NK-92 (cell line): ENCODE measurements around the gene KATNAL2.

Source experiments
- DNase-seq: peaks from one replicate; lab custom pipeline; 2025; ENCODE audit not compliant: unreplicated experiment; lab: John Stamatoyannopoulos, UW

The KATNAL2 gene

GRCh38 chr18:46917108-46917802 lies at the start of gene KATNAL2, which contains the start of gene PIAS2:
KATNAL2 (plus strand) TSS chr18:46917602; CDS start chr18:46946873, 29,271 bp downstream.
PIAS2 (minus strand) TSS chr18:46917507; CDS start chr18:46917345, 162 bp downstream.
- DNase-seq = no peak

- DNase-seq = no peak
Measured at GRCh38 chr18:46868169-46868921, 49.1 kb upstream of the KATNAL2 start.

- no peak for DNase-seq
Measured at GRCh38 chr18:46877329-46877987, 39.9 kb upstream of the KATNAL2 start.

- no peak for DNase-seq
Measured at GRCh38 chr18:46883180-46883579, 34.2 kb upstream of the KATNAL2 start.

- DNase-seq = no peak
Measured at GRCh38 chr18:46886893-46887292, 30.5 kb upstream of the KATNAL2 start.

DNA sequence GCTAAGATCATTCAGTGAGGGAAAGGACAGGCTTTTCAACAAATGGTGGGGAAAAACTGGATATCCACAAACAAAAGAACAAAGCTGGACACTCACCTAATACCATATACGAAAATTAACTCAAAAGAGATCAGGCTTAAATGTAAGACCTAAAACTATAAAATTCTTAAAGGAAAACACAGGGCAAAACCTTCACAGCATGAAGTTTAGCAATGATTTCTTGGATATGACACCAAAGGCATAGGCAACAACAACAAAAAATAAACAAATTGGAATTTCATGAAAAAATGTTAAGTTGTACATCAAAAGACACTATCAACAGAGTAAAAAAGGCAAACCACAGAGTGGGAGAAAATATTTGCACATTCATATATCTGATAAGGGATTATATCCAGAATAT lies 28.4 kb upstream of the KATNAL2 start:
- DNase-seq = no peak

DNA sequence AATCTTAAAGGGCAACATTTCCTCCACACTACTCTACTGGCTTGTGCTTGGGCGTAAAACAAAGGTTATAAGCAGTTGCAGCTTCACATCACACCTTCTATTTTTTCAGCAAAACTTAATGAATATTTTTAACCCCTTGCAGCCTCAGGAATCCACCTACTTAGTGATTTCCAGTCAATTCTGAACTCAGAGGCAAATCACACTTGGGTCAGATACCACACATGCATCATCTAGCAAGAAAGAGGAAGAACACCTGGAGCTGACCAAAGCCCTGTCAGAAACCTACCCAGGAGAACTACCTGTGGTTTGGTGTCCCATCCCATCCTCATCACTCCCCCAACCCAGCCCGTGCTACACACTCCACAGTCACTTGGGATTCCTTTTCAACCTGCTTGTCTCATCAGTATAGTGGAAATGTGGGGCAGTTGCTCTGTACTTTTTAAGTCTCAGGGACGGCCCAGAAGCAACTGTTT lies 25.6 kb upstream of the KATNAL2 start:
- DNase-seq = no peak

DNA sequence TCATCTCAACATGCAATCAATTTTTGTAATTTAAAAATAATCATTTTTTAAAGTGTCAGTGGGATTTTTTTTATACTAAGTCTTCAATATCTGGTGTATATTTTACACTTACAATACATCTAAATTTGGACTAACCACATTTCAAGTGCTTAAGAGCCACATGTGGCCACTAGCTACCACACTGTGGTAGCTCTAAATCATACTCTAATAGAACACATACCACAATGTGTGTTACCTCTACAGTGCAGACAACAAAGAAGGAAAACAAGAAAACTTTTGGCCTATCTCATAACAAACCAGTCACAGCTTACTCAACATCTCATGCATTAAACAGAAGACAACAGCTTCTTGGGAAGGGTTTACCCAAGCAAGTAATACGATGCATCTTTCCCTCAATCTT lies 24.6 kb upstream of the KATNAL2 start:
- no peak for DNase-seq

DNA sequence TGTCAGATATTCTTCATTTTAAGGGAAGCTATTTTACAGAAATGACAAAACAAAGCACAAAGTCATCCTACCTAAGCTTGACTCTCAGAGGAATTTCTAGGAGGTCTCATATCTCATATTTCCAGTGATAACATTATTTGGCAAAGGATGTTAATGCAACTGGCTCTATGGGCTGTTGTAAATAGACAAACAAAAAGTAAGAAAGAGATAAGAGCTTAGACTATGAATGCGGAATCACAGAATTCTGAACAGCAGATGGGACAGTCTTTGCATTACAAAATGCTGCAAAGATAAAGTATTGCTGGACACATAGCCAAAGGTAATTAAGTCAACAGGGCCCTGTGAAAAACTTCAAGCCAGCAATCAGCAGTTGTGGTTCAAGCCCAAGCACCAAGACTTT lies 24.0 kb upstream of the KATNAL2 start:
- DNase-seq = no peak

DNA sequence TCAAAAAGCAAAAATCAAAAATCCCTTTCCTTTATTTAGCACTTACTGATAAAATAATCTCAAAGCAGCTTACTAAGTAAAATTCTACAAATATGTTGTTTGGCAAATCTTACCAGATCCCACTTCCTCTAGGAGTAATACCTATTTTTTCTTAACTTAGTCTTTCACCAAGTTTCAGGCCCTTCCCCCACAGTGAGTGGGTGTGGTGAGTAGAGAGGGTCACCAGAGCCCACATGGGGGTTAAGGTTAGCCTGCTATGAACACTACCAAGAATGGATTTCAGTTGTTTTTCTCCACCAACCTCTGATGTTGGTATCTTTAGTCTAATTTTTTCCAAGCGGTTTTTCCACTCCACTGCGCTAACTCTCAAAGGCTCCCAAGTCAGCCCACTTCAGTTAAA lies 23.3 kb upstream of the KATNAL2 start:
- no peak for DNase-seq

DNA sequence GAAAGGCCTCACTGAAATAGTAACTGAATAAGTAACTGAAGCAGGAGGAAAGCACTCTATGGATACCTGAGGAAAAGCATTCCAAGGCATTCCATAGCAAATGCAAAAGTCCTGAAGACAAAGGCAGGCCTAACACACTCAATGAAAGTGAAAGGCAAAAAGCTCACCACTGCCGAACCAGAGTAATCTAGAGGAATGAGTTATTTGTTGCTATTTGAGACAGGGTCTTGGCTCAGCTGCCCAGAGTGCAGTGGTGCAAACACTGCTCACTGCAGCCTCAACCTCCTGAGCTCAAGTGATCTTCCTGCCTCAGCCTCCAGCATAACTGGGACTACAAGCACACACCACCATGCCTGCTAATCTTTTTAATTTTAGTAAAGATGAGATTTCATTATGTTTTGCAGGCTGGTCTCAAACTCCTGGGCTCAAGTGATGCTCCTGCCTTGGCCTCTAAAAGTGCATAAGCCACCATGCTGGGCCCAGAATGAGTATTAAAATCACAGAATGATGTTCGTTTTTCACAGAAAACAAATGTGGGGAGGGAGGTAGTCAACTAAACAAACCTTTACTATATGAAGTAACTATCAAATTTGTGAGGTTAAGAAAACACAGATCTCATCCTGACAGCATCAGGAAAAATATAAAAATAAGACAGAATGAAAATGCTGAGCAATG lies 18.0 kb upstream of the KATNAL2 start:
- DNase-seq = no peak

GRCh38 chr18:46903406-46903805 lies 14.0 kb upstream of the KATNAL2 start:
- DNase-seq = no peak

DNA sequence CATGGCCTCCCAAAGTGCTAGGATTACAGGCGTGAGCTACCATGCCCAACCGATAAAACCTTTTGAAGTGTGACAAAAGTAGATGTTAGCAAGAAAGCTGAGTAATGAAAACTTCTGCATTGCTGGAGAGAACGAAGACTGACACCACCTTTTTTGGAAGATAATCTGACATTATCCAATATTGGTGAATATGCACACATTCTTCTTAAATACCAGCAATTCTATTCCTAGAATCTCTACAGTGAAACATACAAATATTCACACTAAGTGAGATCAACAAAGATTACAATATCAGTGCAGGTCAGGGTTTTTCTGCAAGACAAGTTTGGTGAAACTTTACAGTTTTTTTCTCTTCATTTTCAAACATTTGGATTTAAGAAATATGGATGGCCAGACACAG lies 7.9 kb upstream of the KATNAL2 start:
- DNase-seq = no peak

DNA sequence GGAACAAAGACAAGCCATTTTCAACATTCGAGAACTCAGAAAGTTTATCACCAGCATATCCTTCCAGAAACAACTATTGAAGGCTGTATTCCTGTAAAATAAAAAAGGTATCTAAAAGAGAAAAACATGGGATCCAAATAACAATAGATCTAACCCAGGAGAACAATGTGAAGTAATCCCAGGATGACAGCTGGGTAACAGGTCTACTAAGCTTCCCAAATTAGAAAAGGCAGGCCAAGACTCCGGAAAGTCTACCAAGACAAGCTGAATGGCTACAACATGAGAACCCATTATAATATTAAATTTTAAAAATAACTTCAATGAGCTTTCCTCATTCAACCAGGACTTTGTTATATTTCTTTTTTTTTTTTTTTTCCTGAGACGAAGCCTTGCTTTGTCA lies 6.5 kb upstream of the KATNAL2 start:
- DNase-seq = no peak

- no peak for DNase-seq
Measured at GRCh38 chr18:46915800-46916550, 1.4 kb upstream of the KATNAL2 start.

- no peak for DNase-seq
Measured at GRCh38 chr18:46916551-46917107, 773 bp upstream of the KATNAL2 start.

- no peak for DNase-seq
Measured at GRCh38 chr18:46917803-46918600, 600 bp downstream of the KATNAL2 start.

DNA sequence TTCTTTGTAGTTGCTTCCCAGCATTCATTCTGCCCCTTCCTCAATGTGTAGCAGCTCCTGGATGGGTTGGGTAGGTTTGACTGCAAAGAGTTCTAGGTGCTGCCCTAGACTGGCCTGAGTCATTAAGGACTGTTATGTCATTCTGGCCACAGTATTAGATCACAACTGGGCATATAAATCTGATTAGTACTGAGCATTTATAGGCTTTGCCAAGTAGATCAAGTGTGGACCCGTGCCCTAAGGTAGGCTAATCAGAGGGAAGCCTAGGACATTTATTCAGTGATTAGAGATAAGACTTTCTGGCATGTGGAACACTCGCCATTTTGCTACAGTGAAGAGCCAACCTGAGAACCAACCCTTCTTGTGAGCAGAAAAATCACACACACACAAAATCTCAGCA lies 2.7 kb downstream of the KATNAL2 start:
- no peak for DNase-seq

- DNase-seq = no peak
Measured at GRCh38 chr18:46920653-46921052, 3.3 kb downstream of the KATNAL2 start.
